NOMO-1 (cell line): Measurements from ENCODE around the gene VANGL1.

Experiments
- DNase-seq, 2 experiments: peaks; one replicate each; lab custom pipeline; 2025; ENCODE audit not compliant: unreplicated experiment in 2 of 2; lab: John Stamatoyannopoulos, UW

The VANGL1 gene

GRCh38 chr1:115666702-115667101 is 24.9 kb downstream of the VANGL1 start:
- DNase-seq, result no peak

GRCh38 chr1:115668579-115668978 is 26.8 kb downstream of the VANGL1 start:
- DNase-seq, result peak in 1 of 2 experiments; percentile 6

- DNase-seq, result no peak
These were observed 27.4 kb downstream of the VANGL1 start for GRCh38 chr1:115669002-115669673.

- DNase-seq, result no peak
These were observed 28.1 kb downstream of the VANGL1 start for GRCh38 chr1:115669886-115670285.

- no peak for DNase-seq
These were observed 28.9 kb downstream of the VANGL1 start for GRCh38 chr1:115670476-115671175.

- DNase-seq, result no peak
These were observed 29.6 kb downstream of the VANGL1 start for GRCh38 chr1:115671176-115671934.

GRCh38 chr1:115672224-115673009 is 30.6 kb downstream of the VANGL1 start:
- DNase-seq, result no peak

- no peak for DNase-seq
These were observed 34.9 kb downstream of the VANGL1 start for GRCh38 chr1:115676498-115677181.

GRCh38 chr1:115677182-115677555 is 35.4 kb downstream of the VANGL1 start:
- no peak for DNase-seq

- DNase-seq, result no peak
These were observed 35.8 kb downstream of the VANGL1 start for GRCh38 chr1:115677565-115677964.

GRCh38 chr1:115678141-115678540 is 36.4 kb downstream of the VANGL1 start:
- DNase-seq, result no peak

GRCh38 chr1:115679141-115679611 is 37.4 kb downstream of the VANGL1 start:
- no peak for DNase-seq

GRCh38 chr1:115680730-115681111 is 39.0 kb downstream of the VANGL1 start:
- no peak for DNase-seq

- DNase-seq, result no peak
These were observed 41.0 kb downstream of the VANGL1 start for GRCh38 chr1:115682792-115683191.

- no peak for DNase-seq
These were observed 43.4 kb downstream of the VANGL1 start for GRCh38 chr1:115685029-115685705.

- DNase-seq, result no peak
These were observed 46.0 kb downstream of the VANGL1 start for GRCh38 chr1:115687744-115688143.

GRCh38 chr1:115690972-115691371 is 49.2 kb downstream of the VANGL1 start:
- DNase-seq, result no peak

GRCh38 chr1:115692224-115692623 is 50.5 kb downstream of the VANGL1 start:
- DNase-seq, result no peak

GRCh38 chr1:115694805-115695204 is 53.0 kb downstream of the VANGL1 start:
- DNase-seq, result no peak

- DNase-seq, result no peak
These were observed 55.8 kb downstream of the VANGL1 start for GRCh38 chr1:115697619-115698018.
